HG02588 (cell line): ENCODE results near the gene ZSCAN21.

ENCODE experiments used
- ATAC-seq: cut with Tn5 transposase; IDR thresholded peaks from one replicate; pipeline ENCODE4 v1.9.1; 2021; ENCODE audit warnings: mild to moderate bottlenecking, moderate library complexity; ENCODE audit not compliant: unreplicated experiment

Gene ZSCAN21

DNA sequence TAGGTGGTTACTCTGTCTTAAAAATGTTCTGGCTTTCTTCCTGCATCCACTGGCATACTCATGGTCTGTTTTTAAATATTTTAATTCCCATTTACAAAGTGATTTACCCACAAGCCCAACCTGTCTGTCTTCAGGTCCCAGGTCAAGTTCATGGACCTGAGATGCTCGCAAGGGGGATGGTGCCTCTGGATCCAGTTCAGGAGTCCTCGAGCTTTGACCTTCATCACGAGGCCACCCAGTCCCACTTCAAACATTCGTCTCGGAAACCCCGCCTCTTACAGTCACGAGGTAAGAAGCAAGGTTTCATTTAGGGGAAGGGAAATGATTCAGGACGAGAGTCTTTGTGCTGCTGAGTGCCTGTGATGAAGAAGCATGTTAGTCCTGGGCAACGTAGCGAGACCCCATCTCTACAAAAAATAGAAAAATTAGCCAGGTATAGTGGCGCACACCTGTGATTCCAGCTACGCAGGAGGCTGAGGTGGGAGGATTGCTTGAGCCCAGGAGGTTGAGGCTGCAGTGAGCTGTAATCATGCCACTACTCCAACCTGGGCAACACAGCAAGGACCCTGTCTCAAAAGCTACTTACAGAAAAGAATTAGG lies 25.5 kb upstream of the ZSCAN21 start:
- no peak for ATAC-seq

DNA sequence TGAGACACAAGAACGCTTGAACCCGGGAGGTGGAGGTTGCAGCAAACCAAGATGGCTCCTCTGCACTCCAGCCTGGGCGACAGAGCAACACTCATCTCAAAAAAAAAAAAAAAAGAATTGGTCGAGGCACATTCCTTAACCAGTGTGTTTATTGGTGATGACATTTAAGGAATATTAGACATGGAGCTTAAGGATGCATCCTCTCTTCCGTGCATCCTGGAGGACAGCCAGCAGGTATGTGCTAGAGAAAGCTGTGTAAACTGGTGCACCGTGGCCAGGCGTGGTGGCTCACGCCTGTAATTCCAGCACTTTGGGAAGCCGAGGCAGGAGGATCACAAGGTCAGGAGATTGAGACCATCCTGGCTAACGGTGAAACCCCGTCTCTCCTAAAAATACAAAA lies 22.4 kb upstream of the ZSCAN21 start:
- ATAC-seq = no peak

DNA sequence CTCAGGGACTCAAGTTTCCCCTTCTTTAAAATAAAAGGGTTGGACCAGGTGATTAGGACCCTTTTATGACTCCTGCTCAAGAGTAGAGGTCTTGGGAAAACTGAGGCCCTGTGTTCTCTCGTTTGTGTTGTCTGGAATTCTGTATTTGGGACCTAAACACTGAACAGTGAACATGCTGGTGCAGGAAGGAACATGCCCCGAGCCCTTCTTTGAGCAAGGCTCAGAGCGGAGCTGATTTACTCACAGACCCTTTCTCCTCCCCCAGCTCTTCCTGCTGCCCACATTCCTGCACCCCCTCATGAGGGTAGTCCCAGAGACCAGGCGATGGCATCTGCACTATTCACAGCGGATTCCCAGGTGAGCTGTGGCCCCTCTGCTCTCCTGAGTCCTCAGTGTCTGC lies 20.0 kb upstream of the ZSCAN21 start:
- no peak for ATAC-seq

DNA sequence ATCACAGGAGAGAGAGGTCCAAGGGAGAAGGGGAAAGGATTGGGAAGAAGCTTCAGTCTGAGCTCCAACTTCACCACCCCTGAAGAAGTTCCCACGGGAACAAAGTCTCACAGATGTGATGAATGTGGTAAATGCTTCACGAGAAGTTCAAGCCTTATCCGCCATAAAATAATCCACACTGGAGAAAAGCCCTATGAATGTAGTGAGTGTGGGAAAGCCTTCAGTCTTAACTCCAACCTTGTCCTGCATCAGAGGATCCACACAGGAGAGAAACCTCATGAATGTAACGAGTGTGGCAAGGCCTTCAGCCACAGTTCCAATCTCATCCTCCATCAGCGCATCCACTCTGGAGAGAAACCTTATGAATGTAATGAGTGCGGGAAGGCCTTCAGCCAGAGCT lies 16.0 kb upstream of the ZSCAN21 start:
- no peak for ATAC-seq

DNA sequence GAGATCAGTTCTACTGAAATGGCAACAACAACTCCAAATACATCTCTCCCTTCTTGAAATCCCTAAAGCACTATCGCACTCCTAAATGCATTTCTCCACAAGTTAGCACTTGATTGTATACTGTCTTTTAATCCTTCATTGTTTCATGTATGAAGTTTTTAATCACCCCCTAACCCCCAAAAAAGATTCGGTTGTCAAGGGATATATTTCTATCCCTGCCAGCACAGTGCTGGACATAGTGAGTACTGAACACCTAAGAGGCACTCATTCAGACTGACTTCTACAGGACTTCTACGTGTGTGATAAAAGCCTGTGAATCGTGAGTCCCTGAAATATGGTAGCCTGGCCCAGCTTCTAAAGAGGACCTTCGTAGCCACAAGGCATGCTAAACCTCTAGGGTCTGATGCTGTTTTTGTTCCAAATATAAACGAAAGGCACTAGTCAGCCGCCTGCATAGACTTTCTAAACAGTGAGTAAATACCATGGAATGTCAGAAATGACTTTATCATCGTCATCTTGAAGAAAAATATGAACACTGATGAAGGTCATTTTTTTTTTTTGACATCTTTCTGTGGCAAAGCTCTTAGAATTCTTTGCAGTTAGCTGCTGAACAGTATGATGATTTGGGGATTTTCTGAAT lies 14.6 kb upstream of the ZSCAN21 start:
- ATAC-seq = no peak

DNA sequence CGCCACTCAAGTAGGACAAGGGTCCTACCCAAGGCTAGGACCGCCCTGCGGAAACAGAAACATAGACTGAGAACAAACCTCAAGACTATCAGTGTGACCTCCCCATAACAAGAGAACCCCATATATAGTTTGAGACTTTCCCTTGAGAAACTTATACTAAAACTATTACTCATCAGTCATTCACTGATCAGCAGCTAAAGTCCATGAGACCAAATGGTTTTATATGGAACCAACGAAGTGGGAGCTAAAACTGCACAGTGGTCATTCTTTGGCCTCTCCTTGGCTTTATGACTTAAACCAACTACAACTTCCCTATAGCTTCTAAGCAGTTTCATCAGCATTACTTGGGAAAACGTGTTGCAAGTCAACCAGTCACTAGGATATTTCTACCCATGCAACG lies 13.7 kb upstream of the ZSCAN21 start:
- ATAC-seq = no peak

DNA sequence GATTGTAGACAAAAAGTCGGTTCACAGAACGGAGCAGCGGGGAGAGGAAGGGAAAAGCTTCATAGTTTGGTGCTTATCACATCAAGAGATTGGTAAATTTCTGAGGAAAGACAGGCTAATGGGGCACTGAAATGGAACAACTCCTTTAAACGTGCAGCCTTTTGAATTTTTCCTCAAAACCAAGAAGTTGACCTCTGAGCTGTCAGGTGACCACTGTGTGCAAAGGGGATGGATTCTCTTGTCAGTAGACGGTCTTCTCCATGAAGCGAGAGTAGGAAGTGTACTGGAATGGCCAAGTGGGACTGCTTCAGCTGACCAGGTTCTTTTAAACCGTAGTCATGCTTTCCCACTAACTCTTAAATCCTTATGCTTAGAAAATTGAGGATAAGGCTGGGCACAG lies 11.2 kb upstream of the ZSCAN21 start:
- no peak for ATAC-seq

DNA sequence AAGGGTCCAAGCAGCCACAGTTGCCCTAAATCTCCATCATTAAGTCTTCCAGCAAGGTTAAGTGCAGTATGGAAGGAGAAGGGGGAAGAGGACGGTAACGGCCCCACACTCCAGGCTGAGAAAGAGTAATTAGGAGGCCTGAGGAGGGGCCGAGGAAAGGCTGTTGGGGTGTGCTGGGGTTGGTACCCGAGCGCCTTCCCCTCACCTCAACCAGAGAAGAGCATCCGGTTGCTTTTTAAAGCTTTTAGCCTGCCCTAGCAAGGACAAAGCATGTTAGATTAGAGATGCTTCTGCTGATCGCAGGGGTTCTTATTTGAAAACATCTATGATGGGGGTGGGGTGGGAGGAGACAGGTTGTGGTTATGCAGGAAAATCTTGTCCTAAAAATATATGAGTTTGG lies 9.0 kb upstream of the ZSCAN21 start:
- no peak for ATAC-seq

DNA sequence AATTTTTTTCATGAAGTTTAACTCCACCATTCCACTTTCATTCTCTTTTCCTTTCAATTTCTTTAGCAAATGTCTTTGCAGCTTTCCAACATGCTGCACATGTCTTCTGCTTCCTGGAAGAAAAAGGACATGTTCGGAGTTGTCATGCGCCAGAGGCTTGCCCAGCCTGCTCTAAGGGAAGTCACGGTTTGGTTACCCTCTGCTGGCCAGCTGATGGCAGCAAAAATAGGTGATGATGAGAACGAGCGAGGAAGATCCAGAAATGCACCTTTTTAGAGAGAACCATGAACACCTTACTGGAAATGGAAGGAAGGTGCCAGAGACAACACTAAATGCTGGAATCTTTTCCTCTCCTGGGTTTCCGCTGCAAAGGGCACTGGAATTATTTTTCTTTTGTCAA lies 4.9 kb upstream of the ZSCAN21 start:
- ATAC-seq = no peak

DNA sequence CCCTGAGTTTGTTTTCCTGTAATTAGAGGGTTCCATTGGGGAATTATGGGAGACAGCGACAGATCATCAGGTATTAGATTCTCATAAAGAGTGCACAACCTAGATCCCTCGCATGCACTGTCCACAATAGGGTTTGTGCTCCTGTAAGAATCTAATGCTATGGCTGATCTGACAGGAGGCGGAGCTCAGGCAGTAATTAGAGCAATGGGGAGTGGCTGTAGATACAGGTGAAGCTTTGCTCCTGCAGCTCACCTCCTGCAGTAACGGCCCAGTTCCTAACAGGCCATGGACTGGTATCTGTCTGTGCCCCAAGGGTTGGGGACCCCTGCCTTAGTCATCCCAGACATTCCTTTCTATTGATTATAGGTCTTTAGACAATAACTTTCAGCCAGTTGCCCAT lies 894 bp upstream of the ZSCAN21 start:
- ATAC-seq = no peak

DNA sequence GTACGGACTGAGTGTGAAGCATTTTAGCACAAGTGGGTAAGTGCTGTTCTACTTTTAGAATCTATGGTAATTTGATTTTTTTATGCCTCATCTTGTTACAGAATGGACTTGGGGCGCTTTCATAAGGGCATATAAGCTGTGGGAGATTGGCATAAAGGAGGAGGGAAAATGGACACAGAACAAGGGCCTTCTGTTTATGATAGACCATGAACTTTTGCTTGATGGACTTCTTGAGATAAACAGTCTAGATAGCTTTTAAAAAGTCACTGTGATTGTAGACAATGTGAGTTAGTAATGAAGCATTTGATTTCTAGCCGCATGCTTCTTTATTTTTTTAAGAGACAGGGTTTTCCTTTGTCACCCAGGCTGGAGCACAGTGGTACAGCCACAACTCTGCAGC lies 2.0 kb downstream of the ZSCAN21 start:
- ATAC-seq = no peak

DNA sequence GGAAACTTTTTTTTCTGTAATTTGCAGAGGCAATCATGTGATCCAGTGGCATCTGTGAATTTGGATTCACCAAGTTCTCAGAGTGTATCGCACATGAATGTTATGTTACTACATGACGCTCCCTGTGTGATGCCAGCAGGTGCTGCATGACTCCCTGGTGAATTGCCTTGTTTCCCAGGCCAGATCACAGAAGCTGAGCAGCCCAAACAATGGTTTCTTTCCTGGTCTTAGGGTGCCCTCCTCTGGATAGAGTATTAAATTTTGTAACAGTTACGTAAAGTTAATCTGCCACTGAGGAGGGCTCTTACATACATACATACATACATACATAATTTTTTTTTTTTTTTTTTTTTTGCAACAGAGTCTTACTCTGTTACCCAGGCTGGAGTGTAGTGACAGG lies 3.6 kb downstream of the ZSCAN21 start:
- no peak for ATAC-seq

DNA sequence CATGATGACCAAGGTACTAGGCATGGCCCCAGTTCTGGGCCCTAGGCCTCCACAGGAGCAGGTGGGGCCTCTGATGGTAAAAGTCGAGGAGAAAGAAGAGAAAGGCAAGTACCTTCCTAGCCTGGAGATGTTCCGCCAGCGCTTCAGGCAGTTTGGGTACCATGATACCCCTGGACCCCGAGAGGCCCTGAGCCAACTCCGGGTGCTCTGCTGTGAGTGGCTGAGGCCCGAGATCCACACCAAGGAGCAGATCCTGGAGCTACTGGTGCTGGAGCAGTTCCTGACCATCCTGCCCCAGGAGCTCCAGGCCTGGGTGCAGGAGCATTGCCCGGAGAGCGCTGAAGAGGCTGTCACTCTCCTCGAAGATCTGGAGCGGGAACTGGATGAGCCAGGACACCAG lies 7.4 kb downstream of the ZSCAN21 start:
- no peak for ATAC-seq

DNA sequence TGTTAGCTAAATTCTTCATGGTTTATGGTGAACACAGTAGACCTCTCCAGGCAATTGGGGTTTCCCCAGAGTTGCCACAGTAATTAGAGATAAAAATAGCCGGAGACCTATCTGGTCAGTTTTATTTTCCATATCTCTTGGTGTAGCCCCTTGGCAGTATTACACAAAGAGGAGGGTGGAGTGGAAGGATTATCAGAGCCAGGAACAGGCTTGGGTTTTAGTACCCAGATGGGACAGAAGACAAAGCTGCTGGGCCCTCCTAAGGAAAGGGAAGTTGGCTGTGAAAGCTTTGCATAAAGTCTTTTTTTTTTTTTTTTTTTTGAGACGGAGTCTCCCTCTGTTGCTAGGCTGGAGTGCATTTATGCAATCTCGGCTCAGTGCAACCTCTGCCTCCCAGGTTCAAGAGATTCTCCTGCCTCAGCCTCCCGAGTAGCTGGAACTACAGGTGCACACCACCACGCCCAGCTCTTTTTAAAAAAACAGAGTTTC lies 9.7 kb downstream of the ZSCAN21 start:
- no peak for ATAC-seq

DNA sequence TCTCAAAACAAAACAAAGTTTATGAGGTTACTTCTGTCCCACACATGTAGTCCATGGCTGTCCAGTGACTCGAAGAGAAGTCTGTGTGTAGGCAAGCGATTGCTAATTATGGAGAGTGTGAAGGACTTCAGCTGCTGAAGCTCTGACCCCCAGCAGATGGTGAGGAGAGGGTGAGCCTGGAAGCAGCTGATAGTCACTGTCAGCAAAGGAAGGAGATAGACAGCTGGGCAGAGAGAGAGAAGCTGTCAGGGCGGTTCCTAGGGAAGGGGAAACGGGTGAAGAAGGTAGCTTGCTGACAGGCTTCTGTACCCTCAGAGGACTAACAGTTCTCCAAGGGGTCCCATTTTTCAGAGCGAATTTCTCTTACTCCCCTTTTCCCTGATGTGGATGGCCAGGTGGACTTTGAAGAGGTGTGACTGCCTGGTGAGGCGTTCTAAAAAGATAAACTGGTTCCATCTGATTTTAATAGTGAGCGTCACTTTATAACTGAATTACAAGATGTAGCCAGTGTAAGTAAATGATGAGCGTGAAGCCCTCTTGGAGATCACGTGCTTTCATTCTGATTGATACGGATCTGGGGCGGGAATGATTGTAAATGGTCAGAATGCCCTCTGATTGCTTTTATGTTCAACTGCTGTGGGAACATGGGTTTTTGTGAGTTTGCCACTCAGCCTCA lies 12.1 kb downstream of the ZSCAN21 start:
- ATAC-seq = no peak

DNA sequence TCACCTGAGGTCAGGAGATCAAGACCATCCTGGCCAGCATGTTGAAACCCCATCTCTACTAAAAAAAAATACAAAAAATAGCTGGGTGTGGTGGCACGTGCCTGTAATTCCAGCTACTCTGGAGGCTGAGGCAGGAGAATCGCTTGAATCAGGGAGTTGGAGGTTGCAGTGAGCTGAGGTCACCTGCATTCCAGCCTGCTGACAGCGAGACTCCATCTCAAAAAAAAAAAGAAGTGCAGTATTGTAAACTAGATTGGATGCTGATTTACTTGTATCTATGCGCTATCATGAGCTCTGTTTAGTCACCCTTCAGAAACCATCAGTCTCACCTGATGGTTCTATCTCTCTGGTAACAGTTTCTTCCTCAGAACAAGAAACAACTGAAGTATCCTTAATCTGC lies 13.8 kb downstream of the ZSCAN21 start:
- ATAC-seq = no peak

DNA sequence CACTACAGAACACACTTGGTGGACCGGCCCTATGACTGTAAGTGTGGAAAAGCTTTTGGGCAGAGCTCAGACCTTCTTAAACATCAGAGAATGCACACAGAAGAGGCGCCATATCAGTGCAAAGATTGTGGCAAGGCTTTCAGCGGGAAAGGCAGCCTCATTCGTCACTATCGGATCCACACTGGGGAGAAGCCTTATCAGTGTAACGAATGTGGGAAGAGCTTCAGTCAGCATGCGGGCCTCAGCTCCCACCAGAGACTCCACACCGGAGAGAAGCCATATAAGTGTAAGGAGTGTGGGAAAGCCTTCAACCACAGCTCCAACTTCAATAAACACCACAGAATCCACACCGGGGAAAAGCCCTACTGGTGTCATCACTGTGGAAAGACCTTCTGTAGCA lies 14.6 kb downstream of the ZSCAN21 start:
- ATAC-seq = no peak

DNA sequence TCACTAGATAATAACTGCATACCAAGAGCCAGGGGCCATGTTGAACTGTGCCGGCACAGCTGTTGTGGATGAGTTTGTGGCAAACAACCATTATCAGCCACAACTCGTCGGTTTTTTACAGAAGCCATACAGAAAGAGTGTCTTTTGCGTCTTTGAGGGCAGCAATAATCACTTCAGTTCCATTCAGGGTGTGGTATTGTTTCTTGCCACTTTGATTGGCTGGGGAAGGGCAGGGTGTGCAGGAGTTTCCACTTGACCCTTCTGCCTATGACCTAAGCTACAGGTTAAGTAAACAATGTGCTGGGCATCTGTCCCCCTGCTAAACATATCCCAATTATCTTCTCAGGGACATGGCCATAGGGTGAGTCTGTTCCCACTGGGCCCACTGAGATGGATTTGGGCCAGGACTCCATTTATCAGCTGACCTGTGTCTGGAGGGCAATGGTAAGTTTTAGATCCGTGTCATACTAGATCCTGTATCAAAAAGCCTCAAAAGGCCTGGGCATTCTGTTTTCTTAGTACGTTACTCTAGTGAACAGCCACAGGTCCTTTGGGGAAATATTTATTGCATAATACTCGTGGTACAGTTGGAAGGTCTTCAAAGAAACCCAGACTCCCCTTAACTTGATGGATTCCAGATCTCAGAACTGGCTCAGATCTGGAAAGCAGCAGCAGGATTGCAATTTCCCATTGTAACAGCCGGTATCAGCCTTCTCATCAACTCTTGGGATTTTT lies 16.0 kb downstream of the ZSCAN21 start:
- ATAC-seq = no peak

DNA sequence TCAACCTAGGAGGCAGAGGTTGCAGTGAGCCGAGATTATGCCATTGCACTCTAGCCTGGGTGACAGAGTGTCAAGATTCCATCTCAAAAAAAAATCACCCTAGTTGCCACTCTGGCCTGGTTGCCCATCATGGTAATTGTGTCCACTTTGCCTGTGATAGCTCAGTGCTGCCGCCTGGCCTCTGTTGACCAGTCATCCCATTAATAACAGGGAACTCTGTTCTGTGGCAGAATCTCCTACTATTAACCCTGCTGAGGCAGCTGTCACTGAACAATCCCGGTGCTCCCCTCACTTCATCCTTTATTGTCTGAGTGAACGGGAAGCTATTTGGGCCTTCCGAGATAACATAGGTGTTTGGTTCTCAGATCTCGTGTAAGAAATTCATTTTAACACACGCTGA lies 17.4 kb downstream of the ZSCAN21 start:
- no peak for ATAC-seq

DNA sequence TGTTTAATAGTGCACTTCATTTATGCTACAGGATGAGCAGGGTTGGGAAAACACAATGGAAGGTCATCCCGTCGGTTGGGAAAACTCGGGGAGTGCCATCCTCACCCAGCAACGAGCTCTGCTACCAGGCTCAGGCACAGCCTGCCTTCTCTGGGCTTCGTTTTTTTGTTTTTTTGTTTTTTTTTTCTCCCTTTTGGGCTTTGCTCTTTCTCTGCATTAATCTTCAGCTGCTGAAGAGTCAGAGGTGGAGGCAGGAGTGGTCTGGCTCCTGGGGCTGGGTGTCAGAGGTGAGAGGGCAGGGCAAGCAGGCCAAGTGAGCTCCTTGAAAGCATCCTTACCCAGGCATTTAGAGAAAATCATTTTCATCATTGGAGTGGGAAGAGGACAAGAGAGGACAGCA lies 20.4 kb downstream of the ZSCAN21 start:
- no peak for ATAC-seq

DNA sequence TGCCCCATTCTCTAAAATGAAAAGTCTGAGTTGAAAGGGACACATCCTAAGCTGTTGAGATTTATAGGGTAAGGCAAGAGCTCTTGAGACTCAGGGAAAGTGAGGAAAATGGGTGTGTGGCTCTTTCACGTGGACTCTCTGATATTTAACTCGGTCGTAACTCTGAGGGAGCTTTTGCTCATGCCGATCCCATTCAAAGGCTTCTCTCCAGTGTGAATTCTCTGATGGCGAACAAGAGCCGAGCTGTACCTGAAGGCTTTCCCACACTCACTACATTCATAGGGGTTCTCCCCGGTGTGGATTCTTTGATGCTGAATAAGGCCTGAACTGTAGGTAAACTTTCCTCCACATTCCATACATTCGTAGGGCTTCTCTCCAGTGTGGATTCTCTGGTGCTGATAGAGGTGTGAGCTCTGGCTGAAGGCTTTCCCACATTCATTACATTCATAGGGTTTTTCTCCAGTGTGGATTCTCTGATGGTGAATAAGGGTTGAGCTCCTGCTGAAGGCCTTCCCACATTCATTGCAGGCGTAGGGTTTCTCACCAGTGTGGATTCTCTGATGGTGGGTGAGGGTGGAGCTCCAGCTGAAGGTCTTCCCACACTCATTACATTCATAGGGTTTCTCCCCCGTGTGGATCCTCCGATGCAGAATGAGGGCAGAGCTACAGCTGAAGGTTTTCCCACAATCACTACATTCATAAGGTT lies 21.6 kb downstream of the ZSCAN21 start:
- ATAC-seq = no peak
